ENCODE measurements around the gene S1PR2. TPM values are rescaled to one million over a fixed set of nuclear protein-coding genes. Genes with fewer than 3 reads are reported as not detected.

The S1PR2 gene
- total and polyA plus RNA-seq, 9 of the 15 experiments (the other 6 are each of a cell fraction or from before 2014, with no cell fraction given) = 1.5 to 3.9 (median 2.0) TPM

DNA sequence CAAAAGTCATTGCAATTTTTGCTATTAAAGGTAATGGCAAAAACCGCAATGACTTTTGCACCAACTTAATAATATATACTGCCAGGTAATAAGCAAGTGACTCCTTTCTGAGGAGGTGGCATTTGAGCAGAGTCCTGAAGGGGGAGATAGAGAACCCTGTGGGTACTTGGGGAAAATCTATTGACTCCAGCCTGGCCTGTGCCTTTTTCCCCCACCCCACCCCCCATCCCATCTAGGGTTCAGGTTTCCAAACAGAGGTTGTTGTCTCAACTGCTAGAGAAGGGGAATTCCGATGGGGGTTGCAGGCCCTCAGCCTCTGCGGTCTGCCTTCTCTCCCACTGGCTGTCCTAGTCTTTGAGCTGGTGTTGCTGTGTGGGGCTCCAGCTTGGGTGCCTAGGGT, 11.5 kb downstream of the S1PR2 start:
- Histone ChIP-seq H3K4me3 (no peak overlapping the region), H3K9me3 (replicated peaks; ENCODE audit: control insufficient read depth, insufficient read depth, low read depth, low read length) (no peaks in the 10 kb centered on the region), H3K36me3 (ENCODE audit: control insufficient read depth, insufficient read depth, low read length) (peaks cover 10% of the 10 kb centered on the region; the same call in 1 of the 3 replicates), H3K9me1 (ENCODE audit: control insufficient read depth, insufficient read depth, low read length) (no peaks in the 10 kb centered on the region), H3K4me1 (replicated peaks in 1 of 2; ENCODE audit: control insufficient read depth in 2 of 2, insufficient read depth in 2 of 2, low read length in 2 of 2) (peaks cover 3 to 14% of the 10 kb centered on the region in 2 experiments; a peak in 3 of 5 replicates), H3K27me3 (ENCODE audit: control insufficient read depth in 2 of 2, insufficient read depth in 2 of 2, low read length in 2 of 2) (no peaks in the 10 kb centered on the region), H3K79me2 (ENCODE audit: control insufficient read depth, insufficient read depth, low read length) (no peaks in the 10 kb centered on the region), H2AFZ (ENCODE audit: low read depth, low read length) (no peak overlapping the region), H3K4me2 (ENCODE audit: insufficient read depth, low read length) (no peak overlapping the region), H4K20me1 (replicated peaks; ENCODE audit: control insufficient read depth, insufficient read depth, low read length) (no peaks in the 10 kb centered on the region), H3K27ac (ENCODE audit: extremely low read depth, low read depth, low read length) (no peak overlapping the region), H3K9ac (ENCODE audit: insufficient read depth in 1 of 2, low read depth in 2 of 2, low read length in 2 of 2) (no peak overlapping the region)
- in situ Hi-C loops (cut with MboI) = no loop called here
- DNase-seq (ENCODE audit: extremely low read depth in 1 of 4, low spot score in 3 of 4) (peak; percentile 44 to 65 (median 50)), FAIRE-seq (peak; percentile 72), ATAC-seq (peak; percentile 81)
- 6% methylated on average over 3 of the region's 3 CpGs for WGBS (ENCODE audit: insufficient coverage, low coverage, missing lambda C conversion rate)
- BruUV-seq (replicated peaks) = no TSS peak
- POLR2A ChIA-PET = interaction anchor here (0.5 to 1.8 kb wide), 2 partner anchors 12 to 80 kb away, joined by 3 to 5 read pairs; partner anchors contain the start of gene S1PR2
- CTCF ChIA-PET (ENCODE audit: low intra/inter-chr PET ratio) = no interaction called here
- intact Hi-C loops (cut with micrococcal nuclease) = no loop called here
- TF ChIP-seq, protein P1, sequence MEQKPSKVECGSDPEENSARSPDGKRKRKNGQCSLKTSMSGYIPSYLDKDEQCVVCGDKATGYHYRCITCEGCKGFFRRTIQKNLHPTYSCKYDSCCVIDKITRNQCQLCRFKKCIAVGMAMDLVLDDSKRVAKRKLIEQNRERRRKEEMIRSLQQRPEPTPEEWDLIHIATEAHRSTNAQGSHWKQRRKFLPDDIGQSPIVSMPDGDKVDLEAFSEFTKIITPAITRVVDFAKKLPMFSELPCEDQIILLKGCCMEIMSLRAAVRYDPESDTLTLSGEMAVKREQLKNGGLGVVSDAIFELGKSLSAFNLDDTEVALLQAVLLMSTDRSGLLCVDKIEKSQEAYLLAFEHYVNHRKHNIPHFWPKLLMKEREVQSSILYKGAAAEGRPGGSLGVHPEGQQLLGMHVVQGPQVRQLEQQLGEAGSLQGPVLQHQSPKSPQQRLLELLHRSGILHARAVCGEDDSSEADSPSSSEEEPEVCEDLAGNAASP (IDR thresholded peaks at IDR 0.05) = no peak
- TF ChIP-seq TEAD1 (CRISPR knock-in tag; IDR thresholded peaks at IDR 0.05) = no peak
- no peak for TF ChIP-seq MCM2 (IDR thresholded peaks at IDR 0.05; ENCODE audit: low read depth)
- TF ChIP-seq ATF1 (CRISPR knock-in tag; IDR thresholded peaks at IDR 0.05) = no peak
- TF ChIP-seq ATF1 (tag; IDR thresholded peaks at IDR 0.05) = no peak
- TF ChIP-seq YY1 (IDR thresholded peaks at IDR 0.05; ENCODE audit: borderline replicate concordance in 1 of 3, control insufficient read depth in 1 of 3, extremely low read depth in 1 of 3, insufficient read depth in 3 of 3, insufficient read length in 1 of 3, insufficient replicate concordance in 2 of 3, low read depth in 1 of 3, low read length in 2 of 3) = no peak
- TF ChIP-seq RAD21 (CRISPR knock-in tag; conservative IDR thresholded peaks at IDR 0.05 in 1 of 2, IDR thresholded peaks at IDR 0.05 in 1 of 2) = peak in 1 of 2 experiments; percentile 45; a peak in 2 of 4 replicates
- TF ChIP-seq, protein P2, sequence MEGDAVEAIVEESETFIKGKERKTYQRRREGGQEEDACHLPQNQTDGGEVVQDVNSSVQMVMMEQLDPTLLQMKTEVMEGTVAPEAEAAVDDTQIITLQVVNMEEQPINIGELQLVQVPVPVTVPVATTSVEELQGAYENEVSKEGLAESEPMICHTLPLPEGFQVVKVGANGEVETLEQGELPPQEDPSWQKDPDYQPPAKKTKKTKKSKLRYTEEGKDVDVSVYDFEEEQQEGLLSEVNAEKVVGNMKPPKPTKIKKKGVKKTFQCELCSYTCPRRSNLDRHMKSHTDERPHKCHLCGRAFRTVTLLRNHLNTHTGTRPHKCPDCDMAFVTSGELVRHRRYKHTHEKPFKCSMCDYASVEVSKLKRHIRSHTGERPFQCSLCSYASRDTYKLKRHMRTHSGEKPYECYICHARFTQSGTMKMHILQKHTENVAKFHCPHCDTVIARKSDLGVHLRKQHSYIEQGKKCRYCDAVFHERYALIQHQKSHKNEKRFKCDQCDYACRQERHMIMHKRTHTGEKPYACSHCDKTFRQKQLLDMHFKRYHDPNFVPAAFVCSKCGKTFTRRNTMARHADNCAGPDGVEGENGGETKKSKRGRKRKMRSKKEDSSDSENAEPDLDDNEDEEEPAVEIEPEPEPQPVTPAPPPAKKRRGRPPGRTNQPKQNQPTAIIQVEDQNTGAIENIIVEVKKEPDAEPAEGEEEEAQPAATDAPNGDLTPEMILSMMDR (IDR thresholded peaks at IDR 0.05 in 2 of 3, conservative IDR thresholded peaks at IDR 0.05 in 1 of 3; ENCODE audit: insufficient read depth in 2 of 3, low read depth in 1 of 3, low read length in 3 of 3) = peak; percentile 47 to 65 (median 64)
- TF ChIP-seq ZNF57 (CRISPR knock-in tag; IDR thresholded peaks at IDR 0.05) = no peak
- TF ChIP-seq, protein P3, sequence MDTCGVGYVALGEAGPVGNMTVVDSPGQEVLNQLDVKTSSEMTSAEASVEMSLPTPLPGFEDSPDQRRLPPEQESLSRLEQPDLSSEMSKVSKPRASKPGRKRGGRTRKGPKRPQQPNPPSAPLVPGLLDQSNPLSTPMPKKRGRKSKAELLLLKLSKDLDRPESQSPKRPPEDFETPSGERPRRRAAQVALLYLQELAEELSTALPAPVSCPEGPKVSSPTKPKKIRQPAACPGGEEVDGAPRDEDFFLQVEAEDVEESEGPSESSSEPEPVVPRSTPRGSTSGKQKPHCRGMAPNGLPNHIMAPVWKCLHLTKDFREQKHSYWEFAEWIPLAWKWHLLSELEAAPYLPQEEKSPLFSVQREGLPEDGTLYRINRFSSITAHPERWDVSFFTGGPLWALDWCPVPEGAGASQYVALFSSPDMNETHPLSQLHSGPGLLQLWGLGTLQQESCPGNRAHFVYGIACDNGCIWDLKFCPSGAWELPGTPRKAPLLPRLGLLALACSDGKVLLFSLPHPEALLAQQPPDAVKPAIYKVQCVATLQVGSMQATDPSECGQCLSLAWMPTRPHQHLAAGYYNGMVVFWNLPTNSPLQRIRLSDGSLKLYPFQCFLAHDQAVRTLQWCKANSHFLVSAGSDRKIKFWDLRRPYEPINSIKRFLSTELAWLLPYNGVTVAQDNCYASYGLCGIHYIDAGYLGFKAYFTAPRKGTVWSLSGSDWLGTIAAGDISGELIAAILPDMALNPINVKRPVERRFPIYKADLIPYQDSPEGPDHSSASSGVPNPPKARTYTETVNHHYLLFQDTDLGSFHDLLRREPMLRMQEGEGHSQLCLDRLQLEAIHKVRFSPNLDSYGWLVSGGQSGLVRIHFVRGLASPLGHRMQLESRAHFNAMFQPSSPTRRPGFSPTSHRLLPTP (IDR thresholded peaks at IDR 0.05; ENCODE audit: borderline replicate concordance, extremely low read depth, insufficient read length) = no peak
- no peak for TF ChIP-seq FOXM1 (IDR thresholded peaks at IDR 0.05; ENCODE audit: low read depth)
- TF ChIP-seq FOXM1 (CRISPR knock-in tag; IDR thresholded peaks at IDR 0.05; ENCODE audit: low read depth) = no peak
- no peak for TF ChIP-seq NR2C2 (CRISPR knock-in tag; IDR thresholded peaks at IDR 0.05)
- TF ChIP-seq NR2C2 (tag; IDR thresholded peaks at IDR 0.05) = no peak

Data from K562 (cell line).